H7 (cell line): ENCODE results near the gene SLC50A1. TPM values are rescaled to one million over a fixed set of nuclear protein-coding genes. Genes with fewer than 3 reads are reported as not detected.

ENCODE experiments used
- DNase-seq: peaks from one replicate; pipeline ENCODE4 v3.0.0; 2012
- H3K27me3 ChIP-seq: 2 replicates; pipeline ENCODE4 v1.6.0; 2011; ENCODE audit warnings: mild to moderate bottlenecking, low read length; ENCODE audit not compliant: control insufficient read depth, insufficient read depth
- H3K36me3 ChIP-seq: replicated peaks from 2 replicates; pipeline ENCODE4 v1.5.1; 2011; ENCODE audit warnings: low read length; ENCODE audit not compliant: control insufficient read depth, insufficient read depth
- H3K4me3 ChIP-seq: 2 replicates; pipeline ENCODE4 v1.5.1; 2011; ENCODE audit warnings: low read depth, mild to moderate bottlenecking, control low read depth, low read length, moderate library complexity; ENCODE audit not compliant: insufficient read depth
- total RNA-seq: library from RNA; depleted of rRNA; stranded (reverse); fragments of >200 nt; shearing (Covaris generic); gene quantifications from 2 replicates; pipeline ENCODE4 v1.2.3, GENCODE V29; 2014; rRNA removed

SLC50A1 gene
- total RNA-seq, 1 experiment from 2014 or later: 79.2 TPM

- peak; percentile 81 for DNase-seq
- H3K4me3 ChIP-seq: no peak overlapping the region
- peaks cover 4% of the 10 kb centered on the region for H3K36me3 ChIP-seq
- H3K27me3 ChIP-seq: no peaks in the 10 kb centered on the region
Measured at GRCh38 chr1:155186067-155186793, 50.6 kb downstream of the SLC50A1 start.

GRCh38 chr1:155186794-155187455, 51.3 kb downstream of the SLC50A1 start:
- DNase-seq: no peak
- Histone ChIP-seq H3K36me3 (peaks cover 2% of the 10 kb centered on the region), H3K27me3 (no peaks in the 10 kb centered on the region)

GRCh38 chr1:155187456-155187891, 51.8 kb downstream of the SLC50A1 start:
- DNase-seq: peak; percentile 66
- Histone ChIP-seq H3K36me3 (no peaks in the 10 kb centered on the region; the same call in 1 of the 2 replicates), H3K4me3 (no peak overlapping the region), H3K27me3 (no peaks in the 10 kb centered on the region)

More at GRCh38 chr1:155186794-155187455, 51.3 kb downstream of the SLC50A1 start:
- H3K4me3 ChIP-seq: no peak overlapping the region

- DNase-seq: peak; percentile 28
- no peaks in the 10 kb centered on the region; the same call in 1 of the 2 replicates for H3K36me3 ChIP-seq
- no peaks in the 10 kb centered on the region for H3K27me3 ChIP-seq
- H3K4me3 ChIP-seq: no peak overlapping the region
Measured at GRCh38 chr1:155188268-155188667, 52.6 kb downstream of the SLC50A1 start.

Other genes starting within 250 kb of the SLC50A1 start
- gene PMVK, start 199.1 kb upstream of the SLC50A1 start, total RNA-seq: 7.3 and 9.8 TPM in 2 replicates
- gene PBXIP1, start 179.8 kb upstream of the SLC50A1 start, total RNA-seq: 43.6 and 48.5 TPM in 2 replicates
- 52.6 and 62.8 TPM in 2 replicates for gene PYGO2, start 174.1 kb upstream of the SLC50A1 start, total RNA-seq
- 298 and 333 TPM in 2 replicates for gene SHC1, start 165.1 kb upstream of the SLC50A1 start, total RNA-seq
- gene CKS1B, start 161.2 kb upstream of the SLC50A1 start, total RNA-seq: 342 and 347 TPM in 2 replicates
- 152 and 177 TPM in 2 replicates for gene FLAD1, start 152.5 kb upstream of the SLC50A1 start, total RNA-seq
- 0.21 and 1.00 TPM in 2 replicates for gene LENEP, start 142.3 kb upstream of the SLC50A1 start, total RNA-seq
- gene ZBTB7B, start 133.1 kb upstream of the SLC50A1 start, total RNA-seq: 39.2 and 40.6 TPM in 2 replicates
- gene DCST2, start 102.1 kb upstream of the SLC50A1 start, total RNA-seq: 0.31 and 1.5 TPM in 2 replicates
- gene DCST1, start 102.0 kb upstream of the SLC50A1 start, total RNA-seq: not detected in 2 replicates
- 34.9 and 35.0 TPM in 2 replicates for gene ADAM15, start 84.5 kb upstream of the SLC50A1 start, total RNA-seq
- gene EFNA4, start 72.1 kb upstream of the SLC50A1 start, total RNA-seq: 59.5 and 59.6 TPM in 2 replicates
- gene EFNA3, start 57.0 kb upstream of the SLC50A1 start, total RNA-seq: 17.5 and 24.9 TPM in 2 replicates
- gene EFNA1, start 8.0 kb upstream of the SLC50A1 start, total RNA-seq: 4.9 and 6.4 TPM in 2 replicates
- gene DPM3, start 4.7 kb downstream of the SLC50A1 start, total RNA-seq: 119 and 193 TPM in 2 replicates
- gene KRTCAP2, start 37.5 kb downstream of the SLC50A1 start, total RNA-seq: 165 and 204 TPM in 2 replicates
- gene TRIM46, start 38.0 kb downstream of the SLC50A1 start, total RNA-seq: 9.9 and 11.1 TPM in 2 replicates
- 14.9 and 21.5 TPM in 2 replicates for gene THBS3, start 72.0 kb downstream of the SLC50A1 start, total RNA-seq
- 180 and 221 TPM in 2 replicates for gene MTX1, start 72.8 kb downstream of the SLC50A1 start, total RNA-seq
- 9.4 and 14.7 TPM in 2 replicates for gene ENTREP3, start 119.6 kb downstream of the SLC50A1 start, total RNA-seq
- 59.4 and 61.4 TPM in 2 replicates for gene SCAMP3, start 126.5 kb downstream of the SLC50A1 start, total RNA-seq
- gene CLK2, start 137.7 kb downstream of the SLC50A1 start, total RNA-seq: 38.7 and 48.6 TPM in 2 replicates
- 5.1 and 7.7 TPM in 2 replicates for gene HCN3, start 141.6 kb downstream of the SLC50A1 start, total RNA-seq
- 1.00 and 2.2 TPM in 2 replicates for gene PKLR, start 165.6 kb downstream of the SLC50A1 start, total RNA-seq
- 309 and 339 TPM in 2 replicates for gene FDPS, start 173.0 kb downstream of the SLC50A1 start, total RNA-seq
- 85.2 and 93.8 TPM in 2 replicates for gene RUSC1, start 185.0 kb downstream of the SLC50A1 start, total RNA-seq